GM18498 (cell line): ENCODE data around the gene ASCC2.
"Not testable (repeated sequence)": the region's sequence is repeated elsewhere in the genome, so short reads cannot be mapped to it uniquely, and the experiment has no call there.

Experiments used
- ATAC-seq: cut with Tn5 transposase; IDR thresholded peaks from one replicate; pipeline ENCODE4 v1.9.1; 2021; ENCODE audit warnings: mild to moderate bottlenecking, moderate library complexity; ENCODE audit not compliant: unreplicated experiment

The ASCC2 gene

GRCh38 chr22:29859030-29859429 lies 21.0 kb upstream of the ASCC2 start:
- not testable (repeated sequence) for ATAC-seq

GRCh38 chr22:29856496-29856895 lies 18.4 kb upstream of the ASCC2 start:
- ATAC-seq: no peak

DNA sequence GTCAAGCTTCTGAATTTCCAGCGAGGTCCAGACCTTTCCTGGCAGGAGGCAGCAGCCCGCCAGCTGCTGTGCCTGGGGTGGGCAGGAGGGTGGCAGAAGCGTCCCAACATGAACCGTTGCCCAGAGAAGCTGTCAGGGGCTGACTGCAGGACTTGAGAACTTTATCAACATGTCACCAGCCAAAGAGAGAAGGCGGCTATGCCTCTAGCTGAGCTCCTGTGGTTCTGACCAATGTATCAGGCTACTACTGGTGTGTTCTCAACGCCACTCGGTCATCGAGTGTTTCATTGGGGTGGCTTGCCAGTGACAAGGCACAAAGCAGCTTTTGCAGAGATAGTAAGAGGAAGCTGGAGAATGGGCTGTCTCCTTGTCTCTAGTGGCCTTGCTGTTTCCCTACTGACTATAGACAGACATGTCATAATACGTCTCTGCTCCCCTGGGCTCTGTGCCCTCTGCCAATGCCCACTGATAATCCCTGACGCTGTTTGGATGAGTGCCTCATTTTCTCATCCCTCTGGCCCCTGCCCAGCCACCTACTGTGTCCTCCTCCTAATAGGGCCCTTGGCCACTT lies 17.6 kb upstream of the ASCC2 start:
- no peak for ATAC-seq

DNA sequence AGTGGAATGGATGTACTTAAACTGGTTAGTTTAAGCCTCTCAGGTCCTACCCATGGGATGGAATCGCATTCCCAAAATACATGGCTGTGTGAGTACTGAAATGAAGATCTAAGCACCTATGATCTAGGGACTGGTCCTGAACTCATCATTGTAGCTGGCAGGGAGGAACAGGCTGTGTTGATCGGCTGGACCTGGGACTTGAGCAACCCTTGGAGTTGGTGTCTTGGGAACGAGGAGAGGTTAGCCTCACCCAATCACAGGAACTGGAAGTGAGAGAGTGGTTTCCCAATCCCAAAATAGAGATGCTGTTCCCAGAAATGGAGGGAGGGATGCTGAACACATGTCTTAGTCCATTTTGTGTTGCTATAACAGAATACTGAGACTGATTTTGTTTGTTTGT lies 16.4 kb upstream of the ASCC2 start:
- no peak for ATAC-seq

- ATAC-seq: no peak
These were observed 10.0 kb upstream of the ASCC2 start for GRCh38 chr22:29848111-29848510.

DNA sequence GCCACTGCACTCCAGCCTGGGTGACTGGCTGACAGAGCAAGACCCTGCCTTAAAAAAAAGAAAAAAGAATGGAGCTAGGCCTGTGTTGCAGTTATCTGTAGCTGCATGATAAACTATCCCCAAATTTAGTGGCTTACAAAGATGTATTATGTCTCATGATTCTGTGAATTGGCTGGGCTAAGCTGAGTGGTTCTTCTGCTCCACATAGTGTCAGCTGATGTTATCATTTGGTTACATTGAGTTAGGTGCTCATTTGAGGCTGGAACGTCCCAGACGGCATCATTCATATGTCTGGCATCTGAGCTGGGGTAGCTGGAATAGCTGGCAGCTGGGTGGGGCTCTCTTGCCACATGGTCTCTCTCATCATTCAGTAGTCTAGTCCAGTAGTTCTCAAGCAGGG lies 8.2 kb upstream of the ASCC2 start:
- no peak for ATAC-seq

- no peak for ATAC-seq
These were observed 4.7 kb upstream of the ASCC2 start for GRCh38 chr22:29842740-29843139.

GRCh38 chr22:29842172-29842571 lies 4.1 kb upstream of the ASCC2 start:
- no peak for ATAC-seq

GRCh38 chr22:29840498-29840897 lies 2.4 kb upstream of the ASCC2 start:
- no peak for ATAC-seq

GRCh38 chr22:29839039-29839438 lies 965 bp upstream of the ASCC2 start:
- no peak for ATAC-seq

DNA sequence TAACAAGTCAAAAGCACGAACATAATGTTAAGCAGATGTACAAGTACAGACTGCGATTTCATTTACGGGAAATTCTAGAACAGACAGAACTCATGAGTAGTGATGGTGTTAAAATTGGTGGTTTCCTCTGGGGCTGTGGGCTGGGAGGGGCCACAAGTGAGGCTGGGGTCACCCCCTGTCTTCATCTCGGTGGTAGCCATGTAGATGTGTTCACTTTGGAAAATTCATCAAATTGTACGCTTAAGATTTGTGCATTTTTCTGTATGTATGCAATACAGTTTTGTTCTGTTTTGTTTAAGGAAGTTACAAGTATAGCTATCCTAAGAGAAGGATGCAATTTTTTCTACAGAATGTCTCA lies 504 bp upstream of the ASCC2 start:
- peak; percentile 11 for ATAC-seq

GRCh38 chr22:29836791-29837370 lies 1.2 kb downstream of the ASCC2 start:
- ATAC-seq: not testable (repeated sequence)

DNA sequence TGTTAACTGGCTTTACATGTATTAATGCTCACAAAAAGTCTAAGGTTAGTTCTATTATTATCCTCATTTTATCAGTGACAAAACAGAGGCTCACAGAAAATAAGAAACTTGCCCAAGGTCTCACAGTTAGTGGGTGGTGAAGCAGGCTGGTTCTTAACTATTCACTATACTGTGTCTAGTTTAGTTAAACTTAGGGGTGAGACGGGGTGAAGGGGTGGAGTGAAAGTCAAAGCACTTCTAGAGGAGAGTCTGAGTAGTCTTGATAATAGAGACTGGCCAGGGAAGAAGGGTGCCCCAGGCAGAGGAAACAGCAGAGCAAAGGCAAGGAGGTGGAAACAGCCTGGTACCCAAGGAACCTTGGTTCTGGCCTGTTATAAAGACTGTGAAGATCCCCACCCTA lies 4.0 kb downstream of the ASCC2 start:
- no peak for ATAC-seq

GRCh38 chr22:29833392-29833965 lies 4.6 kb downstream of the ASCC2 start:
- no peak for ATAC-seq

GRCh38 chr22:29831958-29832357 lies 6.1 kb downstream of the ASCC2 start:
- ATAC-seq: no peak

GRCh38 chr22:29831186-29831921 lies 6.7 kb downstream of the ASCC2 start:
- no peak for ATAC-seq

DNA sequence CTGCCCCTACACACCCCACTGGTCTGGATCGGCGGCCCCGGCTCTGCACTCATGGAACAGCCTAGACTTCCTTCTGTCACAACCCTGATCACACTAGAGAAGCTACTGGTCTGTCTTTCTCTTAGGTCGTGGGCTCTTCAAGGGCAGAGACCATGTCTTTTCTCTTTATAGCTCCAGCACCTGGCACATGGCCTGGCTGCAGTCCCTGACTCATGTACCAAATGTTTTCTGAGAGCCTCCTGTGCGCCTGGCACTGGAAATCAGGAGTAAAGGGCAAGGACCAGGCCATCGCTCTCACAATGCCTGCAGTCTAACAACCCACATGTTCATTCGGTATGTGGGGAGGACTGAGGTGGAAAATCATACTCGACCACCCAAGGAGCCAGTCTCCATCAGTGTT lies 7.5 kb downstream of the ASCC2 start:
- no peak for ATAC-seq

DNA sequence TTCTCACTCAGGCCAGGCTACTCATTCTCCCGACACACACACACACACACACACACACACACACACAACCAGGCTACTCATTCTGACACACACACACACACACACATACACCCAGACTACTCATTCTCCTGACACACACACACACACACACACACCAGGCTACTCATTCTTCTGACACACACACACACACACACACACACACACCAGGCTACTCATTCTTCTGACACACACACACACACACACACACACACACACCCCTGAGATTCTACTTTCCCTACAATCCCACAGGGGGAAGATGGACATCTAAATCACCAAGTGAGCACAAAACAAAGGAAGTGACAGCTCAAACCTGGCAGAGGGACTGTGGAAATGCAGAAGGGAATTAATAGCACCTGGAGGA lies 10.3 kb downstream of the ASCC2 start:
- ATAC-seq: not testable (repeated sequence)

DNA sequence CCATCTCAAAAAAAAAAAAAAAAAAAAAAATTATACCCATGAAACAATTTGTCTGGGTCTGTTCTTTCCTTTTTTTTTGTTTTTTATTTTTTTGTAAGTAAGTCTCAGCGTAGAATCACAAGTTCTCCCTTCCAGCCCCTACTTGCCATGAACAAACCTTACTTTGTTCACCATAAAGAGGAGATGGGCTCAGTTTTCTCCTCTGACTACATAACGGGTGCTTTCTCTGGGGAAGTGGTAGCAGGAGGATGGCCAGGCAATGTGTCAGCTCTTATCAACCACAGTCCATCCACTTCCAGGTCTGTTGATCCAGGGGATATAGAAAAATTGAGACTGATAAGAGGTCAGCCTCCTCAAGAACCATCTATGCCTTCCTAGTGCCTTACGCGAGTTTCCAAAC lies 11.0 kb downstream of the ASCC2 start:
- no peak for ATAC-seq

- no peak for ATAC-seq
These were observed 12.5 kb downstream of the ASCC2 start for GRCh38 chr22:29825578-29825977.

GRCh38 chr22:29824677-29825076 lies 13.4 kb downstream of the ASCC2 start:
- ATAC-seq: no peak

DNA sequence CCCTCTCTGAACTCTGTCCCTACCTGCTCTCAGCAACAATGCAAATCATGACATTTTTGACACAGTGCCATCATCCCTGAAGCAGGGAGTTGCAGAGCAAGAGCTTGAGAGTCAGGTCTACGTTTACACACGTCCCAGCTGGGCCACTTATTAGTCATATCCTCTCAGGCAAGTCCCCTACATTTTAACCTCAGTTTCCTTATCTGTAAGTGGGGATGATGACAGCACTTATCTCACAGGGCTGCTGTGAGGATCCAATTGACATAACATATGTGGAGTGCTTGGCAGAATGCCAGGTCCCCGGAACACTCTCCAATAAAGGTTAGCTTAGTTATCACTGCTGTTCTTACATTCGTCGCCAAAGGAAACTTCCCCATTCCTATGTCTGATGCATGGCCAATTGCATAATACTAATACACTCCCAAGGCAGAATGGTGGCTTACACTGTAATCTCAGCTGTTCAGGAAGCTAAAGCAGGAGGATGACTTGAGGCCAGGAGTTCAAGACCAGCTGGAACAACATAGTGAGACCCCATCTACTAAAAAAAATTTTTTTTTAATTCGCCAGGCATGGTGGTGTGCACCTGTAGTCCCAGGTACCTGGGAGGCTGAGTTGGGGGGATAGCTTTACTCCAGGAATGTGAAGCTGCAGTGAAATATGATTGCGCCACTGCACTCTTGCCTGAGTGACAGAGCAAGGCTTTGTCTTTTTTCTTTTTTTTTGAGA lies 16.6 kb downstream of the ASCC2 start:
- no peak for ATAC-seq
